H1 (cell line): ENCODE measurements around the gene CSF2RB.

Experiments used
- BRCA1 ChIP-seq: IDR thresholded peaks from 2 replicates; pipeline ENCODE4 v1.6.1; 2012; ENCODE audit warnings: low read depth, low read length, improper control_type of control experiment
- EZH2 ChIP-seq: fragments of 200-600 bp; sonication (generic); IDR thresholded peaks from 2 replicates; pipeline ENCODE4 v1.7.1; 2012; ENCODE audit warnings: low read depth, mild to moderate bottlenecking, moderate library complexity, low read length, inconsistent platforms; ENCODE audit not compliant: severe bottlenecking
- POLR2AphosphoS5 ChIP-seq: IDR thresholded peaks from 2 replicates; pipeline ENCODE4 v1.6.1; 2011; ENCODE audit warnings: low read depth, low read length
- USF2 ChIP-seq: IDR thresholded peaks from 2 replicates; pipeline ENCODE4 v1.6.1; 2011; ENCODE audit warnings: low read length, improper control_type of control experiment
- TF ChIP-seq, protein P1 (sequence below), 3 experiments: IDR thresholded peaks; 1 replicate in 2 of 3; 2 replicates in 1 of 3; pipeline versions ENCODE4 v1.5.1 to v1.6.1; 2011; ENCODE audit warnings: low read length in 3 of 3, mild to moderate bottlenecking in 3 of 3, inconsistent platforms in 2 of 3, low read depth in 1 of 3, moderate library complexity in 1 of 3; ENCODE audit not compliant: insufficient read depth in 1 of 3; ENCODE audit errors: control extremely low read depth in 1 of 3

DNA sequence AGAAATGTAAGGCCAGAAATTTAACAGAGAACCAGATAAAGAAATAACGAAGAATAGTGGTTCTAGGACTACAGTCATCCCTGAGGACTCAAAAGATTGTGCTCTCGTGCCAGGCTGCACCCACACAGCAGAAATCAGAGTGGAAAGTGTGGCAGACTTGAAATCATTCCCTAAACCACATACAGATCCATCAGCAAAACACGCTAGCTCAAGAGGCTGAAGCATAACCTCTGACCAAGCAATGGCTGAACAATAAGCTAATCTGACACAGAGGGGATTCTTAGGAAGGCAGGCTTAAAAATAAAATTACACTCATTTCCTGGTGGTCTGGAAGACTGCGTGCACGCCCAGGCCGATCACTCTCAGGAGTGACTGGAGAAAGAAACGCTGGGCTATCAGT, 33.7 kb upstream of the CSF2RB start:
- no peak for TF ChIP-seq BRCA1
- TF ChIP-seq, protein P1, sequence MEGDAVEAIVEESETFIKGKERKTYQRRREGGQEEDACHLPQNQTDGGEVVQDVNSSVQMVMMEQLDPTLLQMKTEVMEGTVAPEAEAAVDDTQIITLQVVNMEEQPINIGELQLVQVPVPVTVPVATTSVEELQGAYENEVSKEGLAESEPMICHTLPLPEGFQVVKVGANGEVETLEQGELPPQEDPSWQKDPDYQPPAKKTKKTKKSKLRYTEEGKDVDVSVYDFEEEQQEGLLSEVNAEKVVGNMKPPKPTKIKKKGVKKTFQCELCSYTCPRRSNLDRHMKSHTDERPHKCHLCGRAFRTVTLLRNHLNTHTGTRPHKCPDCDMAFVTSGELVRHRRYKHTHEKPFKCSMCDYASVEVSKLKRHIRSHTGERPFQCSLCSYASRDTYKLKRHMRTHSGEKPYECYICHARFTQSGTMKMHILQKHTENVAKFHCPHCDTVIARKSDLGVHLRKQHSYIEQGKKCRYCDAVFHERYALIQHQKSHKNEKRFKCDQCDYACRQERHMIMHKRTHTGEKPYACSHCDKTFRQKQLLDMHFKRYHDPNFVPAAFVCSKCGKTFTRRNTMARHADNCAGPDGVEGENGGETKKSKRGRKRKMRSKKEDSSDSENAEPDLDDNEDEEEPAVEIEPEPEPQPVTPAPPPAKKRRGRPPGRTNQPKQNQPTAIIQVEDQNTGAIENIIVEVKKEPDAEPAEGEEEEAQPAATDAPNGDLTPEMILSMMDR (IDR thresholded peaks at IDR 0.05; ENCODE audit: control extremely low read depth in 1 of 3, insufficient read depth in 1 of 3, low read depth in 1 of 3, low read length in 3 of 3), result no peak
- no peak for TF ChIP-seq POLR2AphosphoS5
- no peak for TF ChIP-seq EZH2
- TF ChIP-seq USF2, result no peak
